Renal cortex interstitium (tissue), 11 donors: Measurements from ENCODE around the gene CAPN14. TPM values are rescaled to one million over a fixed set of nuclear protein-coding genes. Genes with fewer than 3 reads are reported as not detected.

Experiments
- DNase-seq, 11 donors: peaks; one replicate each; pipeline ENCODE4 v3.0.0-alpha.2; 2013; ENCODE audit warnings: low read depth in 9 of 11, low spot score in 4 of 11; ENCODE audit errors: extremely low read depth in 1 of 11
- polyA plus RNA-seq, 3 donors: library from polyadenylated mRNA; unstranded; fragments of 120-200 nt; gene quantifications; one replicate each; pipeline ENCODE4 v1.2.1, GENCODE V29; 2013; ENCODE audit not compliant: insufficient read length in 3 of 3

CAPN14 gene
- polyA plus RNA-seq, 3 donors: 0.06 to 0.13 (median 0.12) TPM

GRCh38 chr2:31231571-31232302, 14.4 kb upstream of the CAPN14 start:
- DNase-seq: no peak

- no peak for DNase-seq
These were observed 13.4 kb upstream of the CAPN14 start for GRCh38 chr2:31230751-31231150.

GRCh38 chr2:31228717-31229116, 11.4 kb upstream of the CAPN14 start:
- DNase-seq: no peak

GRCh38 chr2:31227711-31228125, 10.4 kb upstream of the CAPN14 start:
- no peak for DNase-seq

GRCh38 chr2:31227110-31227509, 9.8 kb upstream of the CAPN14 start:
- no peak for DNase-seq

- DNase-seq: no peak
These were observed 9.0 kb upstream of the CAPN14 start for GRCh38 chr2:31226266-31226665.

- DNase-seq: no peak
These were observed 6.4 kb upstream of the CAPN14 start for GRCh38 chr2:31223749-31224148.

GRCh38 chr2:31223026-31223425, 5.7 kb upstream of the CAPN14 start:
- DNase-seq: no peak

- DNase-seq: no peak
These were observed 4.8 kb upstream of the CAPN14 start for GRCh38 chr2:31222071-31222470.

- DNase-seq: no peak
These were observed 4.2 kb upstream of the CAPN14 start for GRCh38 chr2:31221544-31221943.

GRCh38 chr2:31219131-31219969, 2.0 kb upstream of the CAPN14 start:
- DNase-seq: no peak

- no peak for DNase-seq
These were observed 581 bp downstream of the CAPN14 start for GRCh38 chr2:31216734-31217133.

- DNase-seq: no peak
These were observed 2.8 kb downstream of the CAPN14 start for GRCh38 chr2:31214444-31214915.

GRCh38 chr2:31213601-31214443, 3.5 kb downstream of the CAPN14 start:
- no peak for DNase-seq

- DNase-seq: no peak
These were observed 4.4 kb downstream of the CAPN14 start for GRCh38 chr2:31212659-31213600.

- no peak for DNase-seq
These were observed 9.1 kb downstream of the CAPN14 start for GRCh38 chr2:31208240-31208639.

GRCh38 chr2:31207790-31208189, 9.5 kb downstream of the CAPN14 start:
- no peak for DNase-seq

GRCh38 chr2:31205613-31206012, 11.7 kb downstream of the CAPN14 start:
- DNase-seq: no peak
